Fibroblast of lung (primary cell): ENCODE data around the gene PIP5KL1. TPM values are rescaled to one million over a fixed set of nuclear protein-coding genes. Genes with fewer than 3 reads are reported as not detected.
A peak's percentile ranks its signal among the peaks of the same experiment; 100 is the strongest.

Experiments
- DNase-seq, 2 donors: peaks; one replicate each; pipeline versions ENCODE4 v3.0.0 to v3.0.0-alpha.2; 2010; ENCODE audit warnings: low read depth in 2 of 2
- H2AFZ ChIP-seq: 2 replicates; pipeline ENCODE4 v1.5.1; 2012; ENCODE audit warnings: low read length, control low read depth, inconsistent platforms
- H3K27ac ChIP-seq: 2 replicates; pipeline ENCODE4 v1.5.1; 2011; ENCODE audit warnings: low read length, control low read depth; ENCODE audit not compliant: insufficient read depth
- H3K27me3 ChIP-seq: 2 replicates; pipeline ENCODE4 v1.5.1; 2011; ENCODE audit warnings: mild to moderate bottlenecking, low read length; ENCODE audit not compliant: control insufficient read depth, insufficient read depth
- H3K36me3 ChIP-seq: 2 replicates; pipeline ENCODE4 v1.5.1; 2011; ENCODE audit warnings: low read length; ENCODE audit not compliant: control insufficient read depth, insufficient read depth
- H3K4me1 ChIP-seq: 2 replicates; pipeline ENCODE4 v1.5.1; 2011; ENCODE audit warnings: low read length; ENCODE audit not compliant: control insufficient read depth, insufficient read depth; ENCODE audit errors: extremely low read depth
- H3K4me2 ChIP-seq: 2 replicates; pipeline ENCODE4 v1.5.1; 2011; ENCODE audit warnings: low read length, control low read depth; ENCODE audit not compliant: insufficient read depth; ENCODE audit errors: extremely low read depth
- H3K4me3 ChIP-seq, 4 experiments: fragments of 200-600 bp in 1 of 4; sonication (generic) in 1 of 4; replicated peaks in 1 of 4; 2 replicates each; pipeline ENCODE4 v1.5.1; 2011 to 2016; ENCODE audit warnings: low read length in 4 of 4, low read depth in 3 of 4, mild to moderate bottlenecking in 3 of 4, control low read depth in 2 of 4, inconsistent platforms in 1 of 4, mixed read lengths in 1 of 4; ENCODE audit not compliant: insufficient read depth in 1 of 4; ENCODE audit errors: control extremely low read depth in 1 of 4
- H3K79me2 ChIP-seq: 2 replicates; pipeline ENCODE4 v1.5.1; 2012; ENCODE audit warnings: mild to moderate bottlenecking, low read length, inconsistent platforms; ENCODE audit not compliant: control insufficient read depth, insufficient read depth
- H3K9ac ChIP-seq: 2 replicates; pipeline ENCODE4 v1.5.1; 2011; ENCODE audit warnings: mild to moderate bottlenecking, low read length, control low read depth; ENCODE audit not compliant: insufficient read depth
- H3K9me3 ChIP-seq: 2 replicates; pipeline ENCODE4 v1.5.1; 2012; ENCODE audit warnings: low read depth, low read length; ENCODE audit not compliant: control insufficient read depth, insufficient read depth
- H4K20me1 ChIP-seq: 2 replicates; pipeline ENCODE4 v1.5.1; 2011; ENCODE audit warnings: low read length; ENCODE audit not compliant: control insufficient read depth, insufficient read depth; ENCODE audit errors: extremely low read depth
- CTCF ChIP-seq, 2 donors: IDR thresholded peaks in 1 of 2; conservative IDR thresholded peaks in 1 of 2; 1 replicate in 1 of 2; 2 replicates in 1 of 2; pipeline ENCODE4 v1.5.1; 2011 to 2012; ENCODE audit warnings: low read length in 2 of 2, control low read depth in 1 of 2, inconsistent platforms in 1 of 2, low read depth in 1 of 2, mild to moderate bottlenecking in 1 of 2
- EZH2 ChIP-seq: IDR thresholded peaks from 2 replicates; pipeline ENCODE4 v1.5.1; 2012; ENCODE audit warnings: low read length, control low read depth, mild to moderate bottlenecking; ENCODE audit errors: missing control alignments
- polyA plus RNA-seq, 2 donors: library from polyadenylated mRNA; depleted of rRNA in 1 of 2; stranded (reverse) in 1 of 2; unstranded in 1 of 2; fragments of >200 nt; gene quantifications; 2 replicates each; pipeline ENCODE4 v1.2.1, GENCODE V29; 2011 to 2012; ENCODE audit warnings: missing spikeins in 1 of 2
- total RNA-seq: library from RNA; depleted of rRNA; stranded (reverse); fragments of >200 nt; gene quantifications from 2 replicates; pipeline ENCODE4 v1.2.1, GENCODE V29; 2014

Gene PIP5KL1
- total and polyA plus RNA-seq, 2 donors (not counting 1 experiment from before 2014, with no cell fraction given), result 1.9 to 2.5 TPM

- Histone ChIP-seq H3K27me3 (no peaks in the 10 kb centered on the region), H3K4me3 (peak overlapping the region in 3 of 4 experiments; percentile 44 to 91 (median 66)), H3K79me2 (peaks cover 66% of the 10 kb centered on the region), H3K36me3 (no peaks in the 10 kb centered on the region), H2AFZ (no peak overlapping the region), H3K9me3 (no peaks in the 10 kb centered on the region), H3K9ac (no peak overlapping the region), H4K20me1 (no peaks in the 10 kb centered on the region), H3K4me2 (peak overlapping the region; percentile 87), H3K27ac (no peak overlapping the region), H3K4me1 (peaks cover 24% of the 10 kb centered on the region)
- no peak for DNase-seq
- TF ChIP-seq EZH2 (no peak), CTCF (conservative IDR thresholded peaks at IDR 0.05 in 1 of 2, IDR thresholded peaks at IDR 0.05 in 1 of 2; ENCODE audit: low read depth in 1 of 2, low read length in 2 of 2) (no peak)
Measured at GRCh38 chr9:127977009-127977883, 46.7 kb upstream of the PIP5KL1 start.

DNA sequence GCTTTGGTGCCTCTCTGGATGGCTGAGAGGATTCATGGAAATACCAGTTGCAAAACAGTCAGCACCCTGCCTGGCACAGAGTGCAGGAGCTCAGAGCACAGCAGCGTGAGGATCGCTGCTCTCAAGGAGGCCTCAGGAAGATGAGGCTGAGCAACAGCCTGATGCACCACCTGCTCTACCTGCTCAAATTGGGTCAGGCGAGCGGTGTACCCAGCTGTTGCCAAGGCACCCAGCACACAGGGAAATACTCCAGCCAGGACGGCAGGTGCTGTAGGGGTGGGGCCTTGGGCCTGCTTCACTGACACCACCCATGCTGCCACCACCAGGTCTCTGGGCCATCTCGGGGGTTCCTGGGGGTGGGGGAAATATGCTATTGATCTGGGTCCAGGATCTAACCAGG lies 45.9 kb upstream of the PIP5KL1 start:
- no peak overlapping the region for H3K27ac ChIP-seq
- no peak overlapping the region for H3K9ac ChIP-seq
- H3K4me3 ChIP-seq, result no peak overlapping the region
- H3K27me3 ChIP-seq, result no peaks in the 10 kb centered on the region
- H3K4me1 ChIP-seq, result peaks cover 28% of the 10 kb centered on the region
- H3K9me3 ChIP-seq, result no peaks in the 10 kb centered on the region
- H3K79me2 ChIP-seq, result peaks cover 73% of the 10 kb centered on the region
- no peaks in the 10 kb centered on the region for H4K20me1 ChIP-seq
- TF ChIP-seq EZH2 (no peak), CTCF (conservative IDR thresholded peaks at IDR 0.05 in 1 of 2, IDR thresholded peaks at IDR 0.05 in 1 of 2; ENCODE audit: low read depth in 1 of 2, low read length in 2 of 2) (no peak)
- DNase-seq, result no peak
- H3K36me3 ChIP-seq, result no peaks in the 10 kb centered on the region
- H2AFZ ChIP-seq, result no peak overlapping the region
- H3K4me2 ChIP-seq, result no peak overlapping the region

GRCh38 chr9:127975376-127976315 lies 45.1 kb upstream of the PIP5KL1 start:
- no peak for DNase-seq
- Histone ChIP-seq H3K27ac (no peak overlapping the region), H3K9me3 (no peaks in the 10 kb centered on the region), H3K9ac (no peak overlapping the region), H2AFZ (no peak overlapping the region), H3K4me1 (peaks cover 27% of the 10 kb centered on the region), H3K4me2 (no peak overlapping the region), H4K20me1 (no peaks in the 10 kb centered on the region), H3K79me2 (peaks cover 77% of the 10 kb centered on the region), H3K36me3 (no peaks in the 10 kb centered on the region), H3K27me3 (no peaks in the 10 kb centered on the region), H3K4me3 (no peak overlapping the region)
- TF ChIP-seq CTCF (conservative IDR thresholded peaks at IDR 0.05 in 1 of 2, IDR thresholded peaks at IDR 0.05 in 1 of 2; ENCODE audit: low read depth in 1 of 2, low read length in 2 of 2), result no peak
- TF ChIP-seq EZH2, result no peak
